Measurements from ENCODE around the gene GRK5. TPM values are rescaled to one million over a fixed set of nuclear protein-coding genes. Genes with fewer than 3 reads are reported as not detected.

GRK5 gene
- total and polyA plus RNA-seq, 9 of the 15 experiments (the other 6 are each of a cell fraction or from before 2014, with no cell fraction given): 0.46 to 0.83 (median 0.67) TPM; not detected in 2

- H3K9me1 ChIP-seq (ENCODE audit: control insufficient read depth, insufficient read depth, low read length): no peaks in the 10 kb centered on the region
- H3K4me2 ChIP-seq (ENCODE audit: insufficient read depth, low read length): no peak overlapping the region
- BruUV-seq (replicated peaks): no TSS peak
- DNase-seq (ENCODE audit: extremely low read depth in 1 of 4, low spot score in 3 of 4) (no peak), ATAC-seq (no peak), FAIRE-seq (no peak)
- POLR2A ChIA-PET: no interaction called here
- no peak overlapping the region for H3K9ac ChIP-seq (ENCODE audit: insufficient read depth in 1 of 2, low read depth in 2 of 2, low read length in 2 of 2)
- H3K4me1 ChIP-seq (replicated peaks in 1 of 2; ENCODE audit: control insufficient read depth in 2 of 2, insufficient read depth in 2 of 2, low read length in 2 of 2): peaks cover 4 to 11% of the 10 kb centered on the region in 2 experiments; a peak in 2 of 5 replicates
- H2AFZ ChIP-seq (ENCODE audit: low read depth, low read length): no peak overlapping the region
- CTCF ChIA-PET (ENCODE audit: low intra/inter-chr PET ratio): no interaction called here
- no peak overlapping the region for H3K4me3 ChIP-seq
- H3K36me3 ChIP-seq (ENCODE audit: control insufficient read depth, insufficient read depth, low read length): no peaks in the 10 kb centered on the region
- no peaks in the 10 kb centered on the region for H4K20me1 ChIP-seq (replicated peaks; ENCODE audit: control insufficient read depth, insufficient read depth, low read length)
- WGBS (ENCODE audit: insufficient coverage, low coverage, missing lambda C conversion rate): 38% methylated on average over 9 of the region's 9 CpGs
- H3K27ac ChIP-seq (ENCODE audit: extremely low read depth, low read depth, low read length): no peak overlapping the region
- no peaks in the 10 kb centered on the region for H3K9me3 ChIP-seq (replicated peaks; ENCODE audit: control insufficient read depth, insufficient read depth, low read depth, low read length)
- H3K27me3 ChIP-seq (ENCODE audit: control insufficient read depth in 2 of 2, insufficient read depth in 2 of 2, low read length in 2 of 2): peaks cover 0 to 9% of the 10 kb centered on the region in 2 experiments; a peak in 1 of 5 replicates
- intact Hi-C loops (cut with micrococcal nuclease) (no loop called here), in situ Hi-C loops (cut with MboI) (no loop called here)
- no peaks in the 10 kb centered on the region for H3K79me2 ChIP-seq (ENCODE audit: control insufficient read depth, insufficient read depth, low read length)
- no peak for TF ChIP-seq REST (IDR thresholded peaks at IDR 0.05; ENCODE audit: borderline replicate concordance)
- TF ChIP-seq REST (CRISPR knock-in tag; IDR thresholded peaks at IDR 0.05; ENCODE audit: low read depth): no peak
- TF ChIP-seq MAX (CRISPR knock-in tag; IDR thresholded peaks at IDR 0.05): no peak
- TF ChIP-seq CREBBP (IDR thresholded peaks at IDR 0.05; ENCODE audit: low read depth, low read length): no peak
- TF ChIP-seq SP2 (IDR thresholded peaks at IDR 0.05; ENCODE audit: extremely low read depth, low read depth, low read length, poor library complexity, severe bottlenecking): no peak
- no peak for TF ChIP-seq SNAPC5 (CRISPR knock-in tag; IDR thresholded peaks at IDR 0.05)
- TF ChIP-seq ZC3H4 (CRISPR knock-in tag; IDR thresholded peaks at IDR 0.05; ENCODE audit: borderline replicate concordance): no peak
- no peak for TF ChIP-seq NCOR1 (IDR thresholded peaks at IDR 0.05)
- TF ChIP-seq ILF3 (IDR thresholded peaks at IDR 0.05; ENCODE audit: borderline replicate concordance): no peak
- no peak for TF ChIP-seq ZNF280B (CRISPR knock-in tag; IDR thresholded peaks at IDR 0.05)
- TF ChIP-seq ZNF584 (CRISPR knock-in tag; IDR thresholded peaks at IDR 0.05; ENCODE audit: low read depth): no peak
Measured at GRCh38 chr10:119410361-119411116, 203.2 kb downstream of the GRK5 start.

All from K562 (cell line).